Panc1 (cell line): Measurements from ENCODE around the gene RNF121. TPM values are rescaled to one million over a fixed set of nuclear protein-coding genes. Genes with fewer than 3 reads are reported as not detected.

Source experiments
- ATAC-seq: fragments of 200-7000 bp; cut with Tn5 transposase; 2 replicates; pipeline ENCODE4 v1.9.1; 2020; ENCODE audit warnings: mild to moderate bottlenecking, moderate library complexity
- BruUV-seq: library from RNA; stranded (reverse); fragments of 400-500 nt; replicated peaks from 2 replicates; lab custom pipeline; 2021; lab: Mats Ljungman, UMichigan
- CTCF ChIA-PET: fragments of 300-600 bp; sonication (Branson Sonifier 250); formaldehyde crosslinking; loops from one replicate; lab custom pipeline; 2022; ENCODE audit warnings: antibody characterized with exemption; lab: Charles Lee
- POLR2A ChIA-PET: fragments of 300-600 bp; sonication (Branson Sonifier 250); formaldehyde crosslinking; loops from one replicate; lab custom pipeline; 2022; ENCODE audit warnings: antibody characterized with exemption; lab: Charles Lee
- DNase-seq: peaks from one replicate; pipeline ENCODE4 v3.0.0-alpha.2; 2010; ENCODE audit warnings: low read depth, low spot score
- H3K27ac ChIP-seq: 2 replicates; pipeline ENCODE4 v1.5.1; 2011; ENCODE audit warnings: mild to moderate bottlenecking, low read length, inconsistent platforms
- H3K27me3 ChIP-seq: fragments of 200-500 bp; sonication (Bioruptor generic); 2 replicates; pipeline ENCODE4 v1.6.0; 2014; ENCODE audit warnings: low read length, inconsistent platforms; ENCODE audit not compliant: control insufficient read depth, insufficient read depth
- H3K36me3 ChIP-seq: fragments of 200-500 bp; sonication (Bioruptor generic); 2 replicates; pipeline ENCODE4 v1.5.1; 2014; ENCODE audit warnings: inconsistent platforms, mild to moderate bottlenecking, low read length, moderate library complexity; ENCODE audit not compliant: control insufficient read depth, insufficient read depth
- H3K4me1 ChIP-seq: 2 replicates; pipeline ENCODE4 v1.5.1; 2011; ENCODE audit warnings: inconsistent platforms, mild to moderate bottlenecking, low read length, moderate library complexity; ENCODE audit not compliant: control insufficient read depth, insufficient read depth
- H3K4me3 ChIP-seq, 2 experiments: 2 replicates each; pipeline ENCODE4 v1.5.1; 2011 to 2012; ENCODE audit warnings: low read depth in 2 of 2, low read length in 2 of 2, mild to moderate bottlenecking in 2 of 2, inconsistent platforms in 1 of 2, moderate library complexity in 1 of 2
- H3K9me3 ChIP-seq: fragments of 200-500 bp; sonication (Bioruptor generic); 2 replicates; pipeline ENCODE4 v1.5.1; 2014; ENCODE audit warnings: low read depth, mild to moderate bottlenecking, inconsistent platforms, low read length, moderate library complexity; ENCODE audit not compliant: control insufficient read depth, insufficient read depth
- CTCF ChIP-seq: fragments of 450-650 bp; IDR thresholded peaks from 2 replicates; pipeline ENCODE4 v1.5.1; 2017; ENCODE audit warnings: mild to moderate bottlenecking
- POLR2AphosphoS5 ChIP-seq: IDR thresholded peaks from 2 replicates; pipeline ENCODE4 v1.6.1; 2012; ENCODE audit warnings: mild to moderate bottlenecking, low read depth, low read length, moderate library complexity
- REST ChIP-seq, 2 experiments: IDR thresholded peaks; 2 replicates each; pipeline ENCODE4 v1.6.1; 2011 to 2012; ENCODE audit warnings: low read depth in 2 of 2, control low read depth in 1 of 2, low read length in 1 of 2, mild to moderate bottlenecking in 1 of 2, moderate library complexity in 1 of 2; ENCODE audit not compliant: insufficient read depth in 1 of 2
- SIN3A ChIP-seq: IDR thresholded peaks from 2 replicates; pipeline ENCODE4 v1.6.1; 2012; ENCODE audit warnings: low read depth, mild to moderate bottlenecking, low read length, moderate library complexity, borderline replicate concordance; ENCODE audit not compliant: insufficient read depth
- TCF7L2 ChIP-seq: IDR thresholded peaks from 2 replicates; pipeline ENCODE4 v1.6.1; 2011; ENCODE audit warnings: mild to moderate bottlenecking, low read depth, low read length, inconsistent platforms
- in situ Hi-C: cut with HindIII; loops from 2 replicates; pipeline ENCODE4 v1.10.0; 2016; ENCODE audit warnings: low sequenced_read_pairs, low pct_unique_long_range_greater_than_20kb
- intact Hi-C: fragments of 100-400 bp; cut with micrococcal nuclease; formaldehyde crosslinking; loops from one replicate; pipeline ENCODE4 v1.10.0; 2022; ENCODE audit not compliant: unreplicated experiment
- total RNA-seq: library from RNA; stranded (reverse); gene quantifications from one replicate; pipeline ENCODE4 v1.2.1, GENCODE V29; 2021; ENCODE audit not compliant: unreplicated experiment

RNF121 gene
- total RNA-seq, 1 experiment from 2014 or later, result 69.6 TPM

- Histone ChIP-seq H3K4me1 (no peaks in the 10 kb centered on the region), H3K27ac (no peak overlapping the region), H3K27me3 (no peaks in the 10 kb centered on the region), H3K4me3 (no peak overlapping the region), H3K36me3 (peaks cover 19% of the 10 kb centered on the region), H3K9me3 (no peaks in the 10 kb centered on the region)
- POLR2A ChIA-PET, result no interaction called here
- ATAC-seq (no peak), DNase-seq (no peak)
- intact Hi-C loops, result no loop called here
- in situ Hi-C loops, result no loop called here
- CTCF ChIA-PET, result interaction anchor here (0.5 to 1.4 kb wide), 4 partner anchors 11 to 214 kb away, joined by 3 to 5 read pairs (median 4); no protein-coding TSS in a partner anchor
- BruUV-seq, result no TSS peak
- TF ChIP-seq TCF7L2 (no peak), POLR2AphosphoS5 (no peak), SIN3A (no peak)
Observed at GRCh38 chr11:72013765-72014711, 85.2 kb downstream of the RNF121 start.

- POLR2A ChIA-PET, result no interaction called here
- Histone ChIP-seq H3K27ac (no peak overlapping the region), H3K9me3 (no peaks in the 10 kb centered on the region), H3K4me3 (no peak overlapping the region), H3K27me3 (no peaks in the 10 kb centered on the region), H3K4me1 (no peaks in the 10 kb centered on the region), H3K36me3 (peaks cover 20% of the 10 kb centered on the region)
- DNase-seq (no peak), ATAC-seq (no peak)
- intact Hi-C loops (no loop called here), in situ Hi-C loops (no loop called here)
- CTCF ChIA-PET, result interaction anchor here (0.8 to 2.1 kb wide), 5 partner anchors 10 to 214 kb away, joined by 3 to 10 read pairs (median 3); no protein-coding TSS in a partner anchor
- TF ChIP-seq TCF7L2 (no peak), SIN3A (no peak), REST (IDR thresholded peaks at IDR 0.05; ENCODE audit: insufficient read depth in 1 of 2, low read depth in 2 of 2, low read length in 1 of 2) (no peak), POLR2AphosphoS5 (no peak), CTCF (no peak)
- BruUV-seq, result TSS peak; percentile 87
Observed at GRCh38 chr11:72014761-72015320, 86.0 kb downstream of the RNF121 start.
